Ascending aorta (tissue), 2 donors: ENCODE measurements around the gene MAML2. TPM values are rescaled to one million over a fixed set of nuclear protein-coding genes. Genes with fewer than 3 reads are reported as not detected.

Source experiments
- DNase-seq, 2 donors: peaks; one replicate each; pipeline ENCODE4 v3.0.0-alpha.2; 2019; ENCODE audit warnings: low spot score in 2 of 2
- H3K27ac ChIP-seq, 2 donors: fragments of 200-600 bp; sonication (generic); one replicate each; pipeline ENCODE4 v1.5.1; 2016 to 2017; ENCODE audit warnings: mild to moderate bottlenecking in 1 of 2
- H3K27me3 ChIP-seq: fragments of 200-600 bp; sonication (generic); one replicate; pipeline ENCODE4 v1.5.1; 2017
- H3K36me3 ChIP-seq, 2 donors: fragments of 200-600 bp; sonication (generic); one replicate each; pipeline ENCODE4 v1.5.1; 2016
- H3K4me1 ChIP-seq, 2 donors: fragments of 200-600 bp; sonication (generic); one replicate each; pipeline ENCODE4 v1.5.1; 2016 to 2017; ENCODE audit warnings: mild to moderate bottlenecking in 1 of 2
- H3K4me3 ChIP-seq, 2 donors: fragments of 200-600 bp; sonication (generic); one replicate each; pipeline ENCODE4 v1.5.1; 2016 to 2017; ENCODE audit warnings: mild to moderate bottlenecking in 1 of 2
- H3K9me3 ChIP-seq, 2 donors: fragments of 200-600 bp; sonication (generic); one replicate each; pipeline ENCODE4 v1.5.1; 2016
- intact Hi-C: fragments of 100-400 bp; cut with DNase I; formaldehyde crosslinking; loops from one replicate; pipeline ENCODE4 v1.15.1; 2023
- total RNA-seq: library from RNA; depleted of rRNA; stranded (reverse); fragments of >200 nt; gene quantifications from one replicate; pipeline ENCODE4 v1.1.0, GENCODE V29; 2016
- TF ChIP-seq, protein P1 (sequence below), 3 experiments: fragments of 200-600 bp in 2 of 3; fragments of 450-650 bp in 1 of 3; sonication (generic) in 2 of 3; IDR thresholded peaks; one replicate each; pipeline ENCODE4 v1.5.1; 2016 to 2019; ENCODE audit warnings: antibody characterized with exemption in 3 of 3, mild to moderate bottlenecking in 1 of 3, moderate library complexity in 1 of 3

MAML2 gene
- total RNA-seq, 1 donor from 2014 or later: 13.2 TPM

- Histone ChIP-seq H3K27ac (no peak overlapping the region), H3K9me3 (no peaks in the 10 kb centered on the region), H3K4me3 (no peak overlapping the region), H3K27me3 (no peaks in the 10 kb centered on the region), H3K4me1 (peaks cover 7 to 42% of the 10 kb centered on the region in 2 donors), H3K36me3 (no peaks in the 10 kb centered on the region)
- intact Hi-C loops: loop anchor here (5.0 kb wide), 1 partner anchor 40 kb away; no protein-coding TSS in a partner anchor
- TF ChIP-seq, protein P1, sequence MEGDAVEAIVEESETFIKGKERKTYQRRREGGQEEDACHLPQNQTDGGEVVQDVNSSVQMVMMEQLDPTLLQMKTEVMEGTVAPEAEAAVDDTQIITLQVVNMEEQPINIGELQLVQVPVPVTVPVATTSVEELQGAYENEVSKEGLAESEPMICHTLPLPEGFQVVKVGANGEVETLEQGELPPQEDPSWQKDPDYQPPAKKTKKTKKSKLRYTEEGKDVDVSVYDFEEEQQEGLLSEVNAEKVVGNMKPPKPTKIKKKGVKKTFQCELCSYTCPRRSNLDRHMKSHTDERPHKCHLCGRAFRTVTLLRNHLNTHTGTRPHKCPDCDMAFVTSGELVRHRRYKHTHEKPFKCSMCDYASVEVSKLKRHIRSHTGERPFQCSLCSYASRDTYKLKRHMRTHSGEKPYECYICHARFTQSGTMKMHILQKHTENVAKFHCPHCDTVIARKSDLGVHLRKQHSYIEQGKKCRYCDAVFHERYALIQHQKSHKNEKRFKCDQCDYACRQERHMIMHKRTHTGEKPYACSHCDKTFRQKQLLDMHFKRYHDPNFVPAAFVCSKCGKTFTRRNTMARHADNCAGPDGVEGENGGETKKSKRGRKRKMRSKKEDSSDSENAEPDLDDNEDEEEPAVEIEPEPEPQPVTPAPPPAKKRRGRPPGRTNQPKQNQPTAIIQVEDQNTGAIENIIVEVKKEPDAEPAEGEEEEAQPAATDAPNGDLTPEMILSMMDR (IDR thresholded peaks at IDR 0.05): no peak
- DNase-seq: no peak
Observed at GRCh38 chr11:96301818-96302217, 41.2 kb downstream of the MAML2 start.

DNA sequence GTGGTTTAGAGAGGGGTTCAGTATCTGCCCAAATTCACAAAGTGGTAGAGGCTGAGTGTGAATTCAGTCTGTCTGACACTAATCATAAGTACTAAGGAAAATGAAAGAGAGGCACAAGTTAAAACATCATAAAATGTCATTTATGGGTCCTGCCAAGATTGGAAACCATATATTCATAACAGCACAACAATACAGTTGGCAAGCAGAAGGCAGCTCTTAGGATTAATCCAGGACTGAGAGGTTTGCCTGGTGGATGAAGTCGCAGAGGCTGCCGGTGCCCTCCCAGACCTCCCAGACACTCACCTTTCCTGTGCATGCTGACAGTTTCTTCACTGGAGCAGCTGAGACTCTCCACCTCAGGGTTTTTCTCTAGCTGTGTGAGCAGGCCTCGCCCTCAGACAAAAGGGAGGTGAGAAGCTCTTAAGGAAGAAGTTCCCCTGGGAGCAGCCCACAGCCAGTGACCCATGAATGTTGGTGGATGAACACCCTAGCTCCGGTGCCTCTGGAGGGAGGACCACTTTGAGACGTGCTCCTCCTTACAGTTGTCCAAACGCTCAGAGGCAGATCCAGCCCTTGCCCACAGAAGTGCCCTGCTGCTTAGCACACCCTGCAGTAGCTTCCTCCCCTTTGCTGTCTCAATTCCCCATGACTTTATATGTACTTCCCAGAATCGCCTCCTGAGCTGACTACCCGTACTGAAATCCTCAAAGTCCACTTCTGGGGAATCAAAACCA lies 43.7 kb downstream of the MAML2 start:
- intact Hi-C loops: loop anchor here (2.0 kb wide), 1 partner anchor 27 kb away; no protein-coding TSS in a partner anchor
- Histone ChIP-seq H3K9me3 (no peaks in the 10 kb centered on the region), H3K36me3 (no peaks in the 10 kb centered on the region), H3K4me3 (peak overlapping the region in 1 of 2 donors; percentile 10), H3K27me3 (no peaks in the 10 kb centered on the region), H3K4me1 (peaks cover 0 to 29% of the 10 kb centered on the region in 2 donors), H3K27ac (peak overlapping the region; percentile 51 to 71)
- no peak for DNase-seq
- TF ChIP-seq, protein P1 (IDR thresholded peaks at IDR 0.05): no peak

- intact Hi-C loops: no loop called here
- TF ChIP-seq, protein P1 (IDR thresholded peaks at IDR 0.05): no peak
- H3K9me3 ChIP-seq: no peaks in the 10 kb centered on the region
- DNase-seq: no peak
- H3K27me3 ChIP-seq: no peaks in the 10 kb centered on the region
- H3K27ac ChIP-seq: no peak overlapping the region
- peaks cover 0 to 22% of the 10 kb centered on the region in 2 donors for H3K4me1 ChIP-seq
- H3K4me3 ChIP-seq: no peak overlapping the region
- no peaks in the 10 kb centered on the region for H3K36me3 ChIP-seq
Observed at GRCh38 chr11:96295369-96295768, 47.6 kb downstream of the MAML2 start.

DNA sequence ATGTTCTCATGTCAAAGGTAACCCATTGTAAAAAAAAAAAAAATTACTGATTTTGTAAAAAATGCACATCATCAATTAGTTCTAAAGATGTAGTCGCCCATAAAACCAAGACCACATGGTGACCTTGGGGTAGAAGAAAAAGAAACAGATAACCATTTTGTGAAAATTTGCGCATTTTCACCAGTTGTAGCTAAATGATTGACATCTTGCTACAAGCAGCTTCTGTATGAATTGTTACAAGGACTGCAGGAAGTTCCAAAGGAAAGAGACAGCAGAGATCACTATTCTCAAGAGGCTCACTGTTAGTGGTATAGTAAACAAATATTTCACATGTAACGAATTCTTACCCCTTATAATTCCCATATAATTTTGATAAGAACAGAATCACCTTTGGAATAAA lies 48.7 kb downstream of the MAML2 start:
- Histone ChIP-seq H3K27ac (peak overlapping the region; percentile 49 to 60), H3K36me3 (no peaks in the 10 kb centered on the region), H3K27me3 (no peaks in the 10 kb centered on the region), H3K4me3 (peak overlapping the region; percentile 19 to 41), H3K9me3 (no peaks in the 10 kb centered on the region), H3K4me1 (peaks cover 0 to 18% of the 10 kb centered on the region in 2 donors)
- TF ChIP-seq, protein P1 (IDR thresholded peaks at IDR 0.05): no peak
- intact Hi-C loops: no loop called here
- DNase-seq: no peak

- no peak for DNase-seq
- Histone ChIP-seq H3K4me1 (peaks cover 0 to 15% of the 10 kb centered on the region in 2 donors), H3K27ac (peak overlapping the region; percentile 49 to 60), H3K9me3 (no peaks in the 10 kb centered on the region), H3K4me3 (peak overlapping the region; percentile 19 to 41), H3K27me3 (no peaks in the 10 kb centered on the region), H3K36me3 (no peaks in the 10 kb centered on the region)
- TF ChIP-seq, protein P1 (IDR thresholded peaks at IDR 0.05): no peak
- intact Hi-C loops: no loop called here
Observed at GRCh38 chr11:96293598-96294021, 49.4 kb downstream of the MAML2 start.
